IPS-11a (cell line): Measurements from ENCODE around the gene KLHL33.

ENCODE experiments used
- H3K4me3 ChIP-seq: one replicate; pipeline ENCODE4 v1.5.1; 2013; ENCODE audit warnings: low read depth, low read length, control low read depth

Gene KLHL33

DNA sequence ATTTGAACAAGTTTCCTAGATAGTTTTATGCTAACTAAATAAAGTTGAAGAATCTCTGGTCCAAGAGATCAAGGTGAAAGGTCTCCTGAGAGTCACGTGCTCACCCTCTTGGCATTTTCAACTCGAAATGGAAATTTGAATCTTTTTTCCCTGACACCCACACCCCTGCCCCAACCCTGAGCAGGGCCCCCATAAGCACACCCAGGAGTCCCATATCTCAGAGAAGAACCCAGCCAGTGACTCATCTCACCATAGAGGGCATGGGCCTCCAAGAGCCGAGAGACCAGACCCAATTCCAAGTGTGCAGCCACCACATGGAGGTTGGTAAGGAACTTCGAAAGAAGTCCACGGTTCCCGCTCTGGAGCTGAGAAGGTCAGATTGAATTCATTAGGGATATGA, 55.3 kb downstream of the KLHL33 start:
- no peak overlapping the region for H3K4me3 ChIP-seq

DNA sequence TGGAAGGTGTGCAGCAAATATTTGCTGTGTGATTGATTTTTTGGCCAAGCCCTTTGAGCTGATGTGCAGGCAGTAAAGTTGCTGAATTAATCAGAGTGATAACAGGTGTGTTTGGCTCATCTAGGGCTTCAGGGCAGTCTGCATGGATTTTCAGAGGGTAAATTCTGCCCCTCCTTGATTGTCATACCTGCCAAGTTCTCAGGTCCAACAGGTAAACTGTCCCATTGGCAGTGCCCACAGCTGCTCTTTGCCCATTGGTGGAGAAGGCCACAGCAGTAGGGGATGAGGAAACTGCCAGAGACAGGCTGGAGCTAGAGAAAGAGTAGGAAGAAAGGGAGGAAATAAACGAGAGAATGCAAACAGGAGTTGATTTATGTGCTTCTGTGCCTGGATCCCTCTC, 56.2 kb downstream of the KLHL33 start:
- no peak overlapping the region for H3K4me3 ChIP-seq

DNA sequence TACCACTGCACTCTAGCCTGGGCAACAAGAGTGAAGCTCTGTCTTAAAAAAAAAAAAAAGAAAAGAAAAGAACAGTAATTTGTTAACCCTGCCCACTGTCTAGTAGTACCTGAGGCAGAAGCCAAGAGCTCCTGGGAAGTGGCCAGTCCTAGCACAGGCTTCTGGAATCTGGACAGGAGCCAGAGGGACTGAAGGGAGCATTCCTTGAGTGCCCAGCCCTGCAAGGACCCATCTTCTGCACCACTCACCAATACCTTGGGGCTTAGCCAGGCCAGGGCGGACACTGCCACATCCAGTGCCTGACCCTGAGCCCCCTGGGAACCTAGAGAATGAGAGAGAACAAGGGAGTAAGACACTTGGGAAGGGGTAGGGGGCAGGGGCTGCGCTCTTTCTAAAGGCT, 58.8 kb downstream of the KLHL33 start:
- H3K4me3 ChIP-seq, result no peak overlapping the region

DNA sequence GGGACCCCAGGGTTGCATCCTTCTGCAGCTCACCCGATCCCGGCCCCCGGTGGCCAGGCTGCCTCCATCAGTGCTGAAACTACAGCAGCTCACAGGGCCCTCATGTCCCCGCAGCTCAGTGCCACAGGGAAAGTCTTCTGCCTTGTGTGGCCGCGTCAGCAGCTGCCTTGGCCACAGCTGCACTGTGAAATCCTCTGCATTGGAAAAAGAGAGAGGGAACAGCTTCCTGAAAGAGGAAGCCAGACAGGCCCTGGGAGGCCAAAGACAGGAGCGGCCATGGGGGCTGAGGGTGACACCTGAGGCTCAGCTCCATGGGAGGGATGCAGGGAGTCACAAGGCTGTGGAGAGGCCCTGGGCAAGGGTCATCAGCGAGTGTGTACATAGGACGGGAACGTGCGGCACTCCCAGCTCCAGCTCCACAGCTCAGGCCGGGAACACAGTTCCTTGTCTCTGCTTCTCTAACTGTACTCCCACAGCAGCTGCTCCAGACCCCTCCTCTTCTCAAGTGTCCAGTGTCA, 59.8 kb downstream of the KLHL33 start:
- H3K4me3 ChIP-seq, result no peak overlapping the region
